NCI-H2196 (cell line): Measurements from ENCODE around the gene FBN1.

Experiments
- DNase-seq: peaks from one replicate; lab custom pipeline; 2025; ENCODE audit not compliant: unreplicated experiment; lab: John Stamatoyannopoulos, UW

FBN1 gene

GRCh38 chr15:48475600-48476395 lies 169.7 kb downstream of the FBN1 start:
- DNase-seq: no peak

- DNase-seq: no peak
These were observed 171.8 kb downstream of the FBN1 start for GRCh38 chr15:48473667-48474066.

GRCh38 chr15:48472756-48473155 lies 172.8 kb downstream of the FBN1 start:
- no peak for DNase-seq

GRCh38 chr15:48471073-48471472 lies 174.4 kb downstream of the FBN1 start:
- DNase-seq: no peak

- no peak for DNase-seq
These were observed 175.4 kb downstream of the FBN1 start for GRCh38 chr15:48470096-48470495.

GRCh38 chr15:48469681-48470080 lies 175.8 kb downstream of the FBN1 start:
- DNase-seq: no peak

GRCh38 chr15:48469271-48469670 lies 176.2 kb downstream of the FBN1 start:
- no peak for DNase-seq

GRCh38 chr15:48467801-48468200 lies 177.7 kb downstream of the FBN1 start:
- DNase-seq: no peak

- DNase-seq: no peak
These were observed 178.7 kb downstream of the FBN1 start for GRCh38 chr15:48466820-48467219.

- DNase-seq: no peak
These were observed 179.4 kb downstream of the FBN1 start for GRCh38 chr15:48466079-48466478.

GRCh38 chr15:48465410-48465809 lies 180.1 kb downstream of the FBN1 start:
- no peak for DNase-seq

- no peak for DNase-seq
These were observed 182.1 kb downstream of the FBN1 start for GRCh38 chr15:48463366-48463880.

- DNase-seq: no peak
These were observed 182.8 kb downstream of the FBN1 start for GRCh38 chr15:48462688-48463087.

GRCh38 chr15:48459571-48460442 lies 185.7 kb downstream of the FBN1 start:
- no peak for DNase-seq

GRCh38 chr15:48458876-48459275 lies 186.6 kb downstream of the FBN1 start:
- DNase-seq: no peak

- DNase-seq: no peak
These were observed 189.4 kb downstream of the FBN1 start for GRCh38 chr15:48456134-48456533.

- DNase-seq: no peak
These were observed 193.8 kb downstream of the FBN1 start for GRCh38 chr15:48451736-48452135.

- no peak for DNase-seq
These were observed 194.3 kb downstream of the FBN1 start for GRCh38 chr15:48451241-48451640.

GRCh38 chr15:48449734-48450133 lies 195.8 kb downstream of the FBN1 start:
- no peak for DNase-seq

GRCh38 chr15:48447657-48448056 lies 197.9 kb downstream of the FBN1 start:
- DNase-seq: no peak

- DNase-seq: no peak
These were observed 198.5 kb downstream of the FBN1 start for GRCh38 chr15:48447058-48447457.

GRCh38 chr15:48442011-48442410 lies 203.5 kb downstream of the FBN1 start:
- DNase-seq: no peak
